ENCODE data around the gene ARL2BP. TPM values are rescaled to one million over a fixed set of nuclear protein-coding genes. Genes with fewer than 3 reads are reported as not detected.

Gene ARL2BP
- total and polyA plus RNA-seq, 2 of the 13 experiments (the other 11 are each of a cell fraction or from before 2014, with no cell fraction given), result 64.3 to 67.6 TPM

DNA sequence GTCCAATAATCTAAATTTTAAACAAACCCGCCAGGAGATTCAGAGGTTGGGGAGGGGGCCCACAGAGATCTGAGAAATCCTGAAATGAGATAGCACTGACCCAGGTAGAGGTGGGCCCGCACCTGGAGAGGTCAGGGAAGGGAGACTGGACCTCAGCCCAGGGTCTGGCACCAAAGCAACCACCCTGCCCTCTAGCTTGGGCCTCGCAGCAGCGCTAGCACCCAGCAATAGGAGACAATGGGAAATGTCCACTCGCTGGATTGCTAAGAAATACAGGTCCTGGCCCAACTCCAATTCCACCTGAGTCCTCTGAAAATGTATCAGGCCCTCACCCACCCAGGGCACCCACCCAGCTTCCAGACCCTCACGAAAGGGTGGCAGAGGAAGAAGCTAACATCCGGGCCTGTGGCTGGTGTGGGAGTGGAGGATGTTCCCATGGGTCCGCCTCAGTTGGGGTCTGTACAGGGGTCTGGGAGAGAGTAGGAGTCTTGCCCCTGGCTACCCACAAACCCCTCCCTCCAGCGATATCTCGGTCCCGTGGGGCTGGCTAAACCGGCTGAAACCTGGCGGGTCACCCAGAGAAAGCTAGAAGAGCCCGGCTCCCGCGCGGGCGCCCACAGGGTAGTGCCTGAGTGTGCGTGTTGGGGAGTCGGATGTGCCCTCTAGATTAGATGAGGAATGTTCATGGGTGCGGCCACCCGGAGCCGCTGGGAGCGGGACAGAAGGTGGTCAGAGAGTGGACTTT lies 38.3 kb downstream of the ARL2BP start (continued):
- TF ChIP-seq, protein P1, sequence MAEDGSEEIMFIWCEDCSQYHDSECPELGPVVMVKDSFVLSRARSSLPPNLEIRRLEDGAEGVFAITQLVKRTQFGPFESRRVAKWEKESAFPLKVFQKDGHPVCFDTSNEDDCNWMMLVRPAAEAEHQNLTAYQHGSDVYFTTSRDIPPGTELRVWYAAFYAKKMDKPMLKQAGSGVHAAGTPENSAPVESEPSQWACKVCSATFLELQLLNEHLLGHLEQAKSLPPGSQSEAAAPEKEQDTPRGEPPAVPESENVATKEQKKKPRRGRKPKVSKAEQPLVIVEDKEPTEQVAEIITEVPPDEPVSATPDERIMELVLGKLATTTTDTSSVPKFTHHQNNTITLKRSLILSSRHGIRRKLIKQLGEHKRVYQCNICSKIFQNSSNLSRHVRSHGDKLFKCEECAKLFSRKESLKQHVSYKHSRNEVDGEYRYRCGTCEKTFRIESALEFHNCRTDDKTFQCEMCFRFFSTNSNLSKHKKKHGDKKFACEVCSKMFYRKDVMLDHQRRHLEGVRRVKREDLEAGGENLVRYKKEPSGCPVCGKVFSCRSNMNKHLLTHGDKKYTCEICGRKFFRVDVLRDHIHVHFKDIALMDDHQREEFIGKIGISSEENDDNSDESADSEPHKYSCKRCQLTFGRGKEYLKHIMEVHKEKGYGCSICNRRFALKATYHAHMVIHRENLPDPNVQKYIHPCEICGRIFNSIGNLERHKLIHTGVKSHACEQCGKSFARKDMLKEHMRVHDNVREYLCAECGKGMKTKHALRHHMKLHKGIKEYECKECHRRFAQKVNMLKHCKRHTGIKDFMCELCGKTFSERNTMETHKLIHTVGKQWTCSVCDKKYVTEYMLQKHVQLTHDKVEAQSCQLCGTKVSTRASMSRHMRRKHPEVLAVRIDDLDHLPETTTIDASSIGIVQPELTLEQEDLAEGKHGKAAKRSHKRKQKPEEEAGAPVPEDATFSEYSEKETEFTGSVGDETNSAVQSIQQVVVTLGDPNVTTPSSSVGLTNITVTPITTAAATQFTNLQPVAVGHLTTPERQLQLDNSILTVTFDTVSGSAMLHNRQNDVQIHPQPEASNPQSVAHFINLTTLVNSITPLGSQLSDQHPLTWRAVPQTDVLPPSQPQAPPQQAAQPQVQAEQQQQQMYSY (CRISPR knock-in tag; IDR thresholded peaks at IDR 0.05), result no peak
- TF ChIP-seq, protein P2, sequence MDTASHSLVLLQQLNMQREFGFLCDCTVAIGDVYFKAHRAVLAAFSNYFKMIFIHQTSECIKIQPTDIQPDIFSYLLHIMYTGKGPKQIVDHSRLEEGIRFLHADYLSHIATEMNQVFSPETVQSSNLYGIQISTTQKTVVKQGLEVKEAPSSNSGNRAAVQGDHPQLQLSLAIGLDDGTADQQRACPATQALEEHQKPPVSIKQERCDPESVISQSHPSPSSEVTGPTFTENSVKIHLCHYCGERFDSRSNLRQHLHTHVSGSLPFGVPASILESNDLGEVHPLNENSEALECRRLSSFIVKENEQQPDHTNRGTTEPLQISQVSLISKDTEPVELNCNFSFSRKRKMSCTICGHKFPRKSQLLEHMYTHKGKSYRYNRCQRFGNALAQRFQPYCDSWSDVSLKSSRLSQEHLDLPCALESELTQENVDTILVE (CRISPR knock-in tag; IDR thresholded peaks at IDR 0.05), result no peak
- TF ChIP-seq ZMYM2 (CRISPR knock-in tag; IDR thresholded peaks at IDR 0.05), result no peak
- TF ChIP-seq NR2F1 (CRISPR knock-in tag; IDR thresholded peaks at IDR 0.05), result no peak; a peak in 1 of 4 replicates
- TF ChIP-seq PHF20 (CRISPR knock-in tag; IDR thresholded peaks at IDR 0.05), result no peak
- TF ChIP-seq, protein P3, sequence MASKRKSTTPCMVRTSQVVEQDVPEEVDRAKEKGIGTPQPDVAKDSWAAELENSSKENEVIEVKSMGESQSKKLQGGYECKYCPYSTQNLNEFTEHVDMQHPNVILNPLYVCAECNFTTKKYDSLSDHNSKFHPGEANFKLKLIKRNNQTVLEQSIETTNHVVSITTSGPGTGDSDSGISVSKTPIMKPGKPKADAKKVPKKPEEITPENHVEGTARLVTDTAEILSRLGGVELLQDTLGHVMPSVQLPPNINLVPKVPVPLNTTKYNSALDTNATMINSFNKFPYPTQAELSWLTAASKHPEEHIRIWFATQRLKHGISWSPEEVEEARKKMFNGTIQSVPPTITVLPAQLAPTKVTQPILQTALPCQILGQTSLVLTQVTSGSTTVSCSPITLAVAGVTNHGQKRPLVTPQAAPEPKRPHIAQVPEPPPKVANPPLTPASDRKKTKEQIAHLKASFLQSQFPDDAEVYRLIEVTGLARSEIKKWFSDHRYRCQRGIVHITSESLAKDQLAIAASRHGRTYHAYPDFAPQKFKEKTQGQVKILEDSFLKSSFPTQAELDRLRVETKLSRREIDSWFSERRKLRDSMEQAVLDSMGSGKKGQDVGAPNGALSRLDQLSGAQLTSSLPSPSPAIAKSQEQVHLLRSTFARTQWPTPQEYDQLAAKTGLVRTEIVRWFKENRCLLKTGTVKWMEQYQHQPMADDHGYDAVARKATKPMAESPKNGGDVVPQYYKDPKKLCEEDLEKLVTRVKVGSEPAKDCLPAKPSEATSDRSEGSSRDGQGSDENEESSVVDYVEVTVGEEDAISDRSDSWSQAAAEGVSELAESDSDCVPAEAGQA (IDR thresholded peaks at IDR 0.05; ENCODE audit: low read depth), result no peak
- TF ChIP-seq, protein P3 (CRISPR knock-in tag; IDR thresholded peaks at IDR 0.05; ENCODE audit: borderline replicate concordance), result no peak
- TF ChIP-seq, protein P4, sequence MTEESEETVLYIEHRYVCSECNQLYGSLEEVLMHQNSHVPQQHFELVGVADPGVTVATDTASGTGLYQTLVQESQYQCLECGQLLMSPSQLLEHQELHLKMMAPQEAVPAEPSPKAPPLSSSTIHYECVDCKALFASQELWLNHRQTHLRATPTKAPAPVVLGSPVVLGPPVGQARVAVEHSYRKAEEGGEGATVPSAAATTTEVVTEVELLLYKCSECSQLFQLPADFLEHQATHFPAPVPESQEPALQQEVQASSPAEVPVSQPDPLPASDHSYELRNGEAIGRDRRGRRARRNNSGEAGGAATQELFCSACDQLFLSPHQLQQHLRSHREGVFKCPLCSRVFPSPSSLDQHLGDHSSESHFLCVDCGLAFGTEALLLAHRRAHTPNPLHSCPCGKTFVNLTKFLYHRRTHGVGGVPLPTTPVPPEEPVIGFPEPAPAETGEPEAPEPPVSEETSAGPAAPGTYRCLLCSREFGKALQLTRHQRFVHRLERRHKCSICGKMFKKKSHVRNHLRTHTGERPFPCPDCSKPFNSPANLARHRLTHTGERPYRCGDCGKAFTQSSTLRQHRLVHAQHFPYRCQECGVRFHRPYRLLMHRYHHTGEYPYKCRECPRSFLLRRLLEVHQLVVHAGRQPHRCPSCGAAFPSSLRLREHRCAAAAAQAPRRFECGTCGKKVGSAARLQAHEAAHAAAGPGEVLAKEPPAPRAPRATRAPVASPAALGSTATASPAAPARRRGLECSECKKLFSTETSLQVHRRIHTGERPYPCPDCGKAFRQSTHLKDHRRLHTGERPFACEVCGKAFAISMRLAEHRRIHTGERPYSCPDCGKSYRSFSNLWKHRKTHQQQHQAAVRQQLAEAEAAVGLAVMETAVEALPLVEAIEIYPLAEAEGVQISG (CRISPR knock-in tag; IDR thresholded peaks at IDR 0.05), result no peak
- peak; percentile 54 for TF ChIP-seq ZFX (CRISPR knock-in tag; IDR thresholded peaks at IDR 0.05; ENCODE audit: low read depth)
- 0 out of 2 replicates have a peak, but pooled peaks have one; percentile 31 for TF ChIP-seq NR0B2 (CRISPR knock-in tag; IDR thresholded peaks at IDR 0.05)
- no peak for TF ChIP-seq ARNT (IDR thresholded peaks at IDR 0.05)
- no peak for TF ChIP-seq ZNF550 (CRISPR knock-in tag; IDR thresholded peaks at IDR 0.05; ENCODE audit: borderline replicate concordance)
- TF ChIP-seq ZNF737 (CRISPR knock-in tag; IDR thresholded peaks at IDR 0.05; ENCODE audit: borderline replicate concordance), result no peak
- no peak for TF ChIP-seq NONO (IDR thresholded peaks at IDR 0.05)
- no peak for TF ChIP-seq NONO (CRISPR knock-in tag; conservative IDR thresholded peaks at IDR 0.05)
